Transverse colon (tissue), 4 donors: Measurements from ENCODE around the gene TCFL5. TPM values are rescaled to one million over a fixed set of nuclear protein-coding genes. Genes with fewer than 3 reads are reported as not detected.

Experiments
- DNase-seq: peaks from one replicate; pipeline ENCODE4 v3.0.0-alpha.2; 2019
- H3K27ac ChIP-seq, 4 donors: fragments of 200-600 bp; sonication (generic); 2 replicates each; pipeline ENCODE4 v1.5.1; 2016 to 2018; ENCODE audit warnings: inconsistent platforms in 4 of 4
- H3K27me3 ChIP-seq: fragments of 200-600 bp; sonication (generic); 2 replicates; pipeline ENCODE4 v1.5.1; 2017; ENCODE audit warnings: inconsistent platforms
- H3K36me3 ChIP-seq, 4 donors: fragments of 200-600 bp; sonication (generic); 2 replicates each; pipeline ENCODE4 v1.5.1; 2017 to 2019; ENCODE audit warnings: inconsistent platforms in 4 of 4
- H3K4me1 ChIP-seq, 4 donors: fragments of 200-600 bp; sonication (generic); 2 replicates each; pipeline ENCODE4 v1.5.1; 2017 to 2020; ENCODE audit warnings: inconsistent platforms in 4 of 4
- H3K4me3 ChIP-seq, 4 donors: fragments of 200-600 bp; sonication (generic); 1 replicate in 1 of 4; 2 replicates in 3 of 4; pipeline versions ENCODE4 v1.5.1 to v1.6.1; 2017 to 2019; ENCODE audit warnings: inconsistent platforms in 4 of 4
- H3K9me3 ChIP-seq, 2 donors: fragments of 200-600 bp; sonication (generic); 2 replicates each; pipeline ENCODE4 v1.5.1; 2017 to 2019; ENCODE audit warnings: inconsistent platforms in 2 of 2
- CTCF ChIP-seq, 5 experiments: fragments of 200-600 bp in 3 of 5; fragments of 450-650 bp in 2 of 5; sonication (generic) in 3 of 5; IDR thresholded peaks; 1 replicate in 2 of 5; 2 replicates in 3 of 5; pipeline ENCODE4 v1.5.1; 2016 to 2017; ENCODE audit warnings: antibody characterized with exemption in 5 of 5, inconsistent platforms in 3 of 5, mild to moderate bottlenecking in 2 of 5, moderate library complexity in 1 of 5
- EP300 ChIP-seq: sonication (generic); formaldehyde crosslinking; IDR thresholded peaks from one replicate; pipeline ENCODE4 v1.6.1; 2017; ENCODE audit warnings: antibody characterized with exemption, low read depth
- POLR2A ChIP-seq: fragments of 450-650 bp; IDR thresholded peaks from one replicate; pipeline ENCODE4 v1.6.1; 2016; ENCODE audit warnings: antibody characterized with exemption, mild to moderate bottlenecking, moderate library complexity
- POLR2AphosphoS5 ChIP-seq, 3 donors: sonication (generic); formaldehyde crosslinking; IDR thresholded peaks; one replicate each; pipeline ENCODE4 v1.6.1; 2016; ENCODE audit warnings: antibody characterized with exemption in 3 of 3
- WGBS, 2 donors: methylation state at CpG; one replicate each; pipeline ENCODE4 v1.1.5; 2018; ENCODE audit warnings: low coverage in 1 of 2; 5-methylcytosine and 5-hydroxymethylcytosine counted together
- in situ Hi-C, 4 donors: fragments of 200-750 bp; cut with MboI; loops; one replicate each; pipeline versions ENCODE4 v1.15.0 to v1.15.1; 2017; ENCODE audit warnings: low sequenced_read_pairs in 3 of 4, low pct_ligation_motif_present in 1 of 4, low pct_unique_long_range_greater_than_20kb in 1 of 4
- intact Hi-C: fragments of 100-400 bp; cut with DNase I; formaldehyde crosslinking; loops from one replicate; pipeline ENCODE4 v1.15.1; 2023; ENCODE audit warnings: low total_unique reads
- total RNA-seq, 4 donors: library from RNA; depleted of rRNA; stranded (reverse); fragments of >200 nt; gene quantifications; one replicate each; pipeline ENCODE4 v1.1.0, GENCODE V29; 2016

The TCFL5 gene
- 10 to 100 TPM in 1 of 4 donors, 1 to 10 TPM in 3; 5.2 to 19.9 (median 5.9) TPM for total RNA-seq

- TF ChIP-seq CTCF (IDR thresholded peaks at IDR 0.05) (no peak), POLR2AphosphoS5 (IDR thresholded peaks at IDR 0.05) (peak in 2 of 3 donors; percentile 34 to 61)
- H3K4me1 ChIP-seq, result peaks cover 7 to 13% (median 9%) of the 10 kb centered on the region in 4 donors
- peaks cover 4% of the 10 kb centered on the region for H3K27me3 ChIP-seq
- WGBS, 2 donors, result 66% methylated on average over 10 of the region's 70 CpGs; no CpG with 5 or more reads in 1 of the 2 donors
- H3K27ac ChIP-seq, result peak within 1 kb of the TSS; percentile 21 to 70 (median 44)
- H3K36me3 ChIP-seq, result peaks cover 0 to 7% (median 0%) of the 10 kb centered on the region in 4 donors
- in situ Hi-C loops (no loop called here), intact Hi-C loops (no loop called here)
- H3K4me3 ChIP-seq, result peak within 1 kb of the TSS in 3 of 4 donors; percentile 34 to 50 (median 47)
- peak; percentile 94 for DNase-seq
- H3K9me3 ChIP-seq, result no peaks in the 10 kb centered on the region
Measured at GRCh38 chr20:62861726-62862336, at the start of gene TCFL5. Gene TCFL5, minus strand, starts transcription at chr20:62861822. Its CDS starts 152 bp downstream, at chr20:62861670.

GRCh38 chr20:62910777-62911497 is 49.3 kb upstream of the TCFL5 start:
- in situ Hi-C loops, result no loop called here
- 95 to 97% methylated on average over 6 to 45 of the region's 45 CpGs for WGBS, 2 donors
- TF ChIP-seq POLR2A (no peak), POLR2AphosphoS5 (IDR thresholded peaks at IDR 0.05) (no peak), EP300 (no peak), CTCF (IDR thresholded peaks at IDR 0.05) (no peak)
- Histone ChIP-seq H3K27ac (no peak overlapping the region), H3K27me3 (no peaks in the 10 kb centered on the region), H3K4me1 (peaks cover 4 to 26% (median 15%) of the 10 kb centered on the region in 4 donors), H3K36me3 (peaks cover 0 to 61% (median 31%) of the 10 kb centered on the region in 4 donors), H3K9me3 (no peaks in the 10 kb centered on the region), H3K4me3 (no peak overlapping the region)
- DNase-seq, result no peak
- intact Hi-C loops, result no loop called here

DNA sequence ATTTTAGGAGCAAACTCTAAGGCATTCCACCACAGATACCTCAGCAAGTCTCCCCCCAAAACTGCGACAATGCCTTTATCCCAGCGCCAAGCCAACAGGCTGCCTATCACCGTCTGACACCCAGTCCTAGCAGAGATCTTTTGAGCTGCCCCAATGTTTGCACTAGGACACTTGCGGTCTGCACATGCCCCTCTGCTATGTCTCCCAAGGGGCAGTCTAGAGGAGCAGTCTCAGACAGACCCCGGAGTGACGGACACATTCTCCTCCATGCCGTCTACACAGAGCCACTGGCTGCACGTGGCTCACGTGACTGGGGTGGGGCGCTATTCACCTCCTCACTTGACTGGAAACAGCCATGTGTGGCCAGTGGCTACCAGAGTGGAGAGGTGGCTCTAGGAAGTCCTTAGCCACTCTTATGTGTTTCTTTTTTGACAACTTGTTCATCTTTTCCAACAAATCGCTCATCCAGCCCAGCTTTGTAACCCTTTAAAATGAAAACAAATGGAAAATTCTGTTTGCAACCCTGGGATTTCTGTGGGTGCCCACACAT is 48.7 kb upstream of the TCFL5 start:
- in situ Hi-C loops, result no loop called here
- Histone ChIP-seq H3K36me3 (peaks cover 0 to 68% (median 34%) of the 10 kb centered on the region in 4 donors), H3K27me3 (no peaks in the 10 kb centered on the region), H3K4me1 (peaks cover 4 to 23% (median 9%) of the 10 kb centered on the region in 4 donors), H3K9me3 (no peaks in the 10 kb centered on the region), H3K27ac (no peak overlapping the region), H3K4me3 (no peak overlapping the region)
- TF ChIP-seq POLR2A, result no peak
- no peak for TF ChIP-seq CTCF (IDR thresholded peaks at IDR 0.05)
- 91 to 100% methylated on average over 1 to 11 of the region's 11 CpGs for WGBS, 2 donors
- DNase-seq, result no peak
- intact Hi-C loops, result no loop called here

DNA sequence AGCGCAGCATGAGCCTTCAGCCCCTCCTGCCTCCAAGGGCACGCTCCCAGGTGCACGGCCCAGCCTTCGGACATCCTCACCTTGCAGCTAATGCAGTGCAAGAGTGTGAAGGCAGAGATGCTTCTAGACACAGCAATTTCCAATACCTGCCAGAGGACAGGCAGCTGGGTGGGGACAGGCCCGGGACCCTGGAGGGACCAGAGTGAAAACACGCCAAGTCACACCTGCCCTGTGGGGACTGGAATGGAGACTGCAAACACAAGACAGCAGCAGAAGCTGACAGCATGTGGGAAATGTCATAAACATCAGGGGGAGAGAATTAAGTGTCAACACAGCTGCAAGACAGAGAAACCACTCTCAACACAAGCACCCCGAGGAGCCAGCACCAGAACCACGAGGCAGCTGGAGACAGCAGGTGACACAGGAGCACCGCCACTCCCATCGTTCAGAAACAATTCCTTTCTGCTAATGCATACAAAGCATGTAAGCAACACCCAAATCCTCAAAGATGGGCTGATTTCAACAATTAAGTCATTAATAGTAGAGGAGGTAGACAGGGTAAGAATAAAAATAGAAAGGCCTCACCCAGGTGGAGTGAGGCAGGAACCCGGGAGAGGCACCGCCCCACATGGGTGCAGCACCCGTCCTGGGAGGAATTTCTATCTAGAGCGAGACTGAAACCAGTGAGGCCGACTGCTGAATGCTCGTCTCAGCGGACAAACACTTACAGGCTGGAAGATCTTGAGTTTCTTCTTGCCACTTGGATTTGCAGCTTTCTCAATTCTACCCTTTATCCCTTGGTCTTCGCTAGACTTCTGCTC is 47.6 kb upstream of the TCFL5 start:
- 80% methylated on average over 3 to 18 of the region's 18 CpGs for WGBS, 2 donors
- Histone ChIP-seq H3K36me3 (peaks cover 0 to 76% (median 38%) of the 10 kb centered on the region in 4 donors), H3K4me1 (peaks cover 0 to 11% (median under 1%) of the 10 kb centered on the region in 4 donors), H3K27me3 (no peaks in the 10 kb centered on the region), H3K9me3 (no peaks in the 10 kb centered on the region), H3K4me3 (no peak overlapping the region), H3K27ac (no peak overlapping the region)
- in situ Hi-C loops, result no loop called here
- intact Hi-C loops, result loop anchor here (5.0 kb wide), 1 partner anchor 98 kb away; the partner anchor contains the start of gene BHLHE23
- no peak for DNase-seq
- TF ChIP-seq CTCF (IDR thresholded peaks at IDR 0.05) (no peak), POLR2A (no peak), POLR2AphosphoS5 (IDR thresholded peaks at IDR 0.05) (no peak), EP300 (no peak)
